ENCODE results near the gene BCKDHB.

BCKDHB gene

GRCh38 chr6:80271074-80271473, 164.6 kb downstream of the BCKDHB start:
- TF ChIP-seq CTCF (conservative IDR thresholded peaks at IDR 0.05; ENCODE audit: low read depth) = no peak
- no peak for DNase-seq (ENCODE audit: low spot score)
- ChIA-PET POLR2A (ENCODE audit: low non-redundant PET) (no interaction called here), CTCF (interaction anchor here (0.6 to 0.7 kb wide), 2 partner anchors 10 to 75 kb away, joined by 3 read pairs; no protein-coding TSS in a partner anchor)
- H3K27ac ChIP-seq = no peak overlapping the region

- ChIA-PET CTCF (no interaction called here), POLR2A (ENCODE audit: low non-redundant PET) (no interaction called here)
- H3K27ac ChIP-seq = no peak overlapping the region
- DNase-seq (ENCODE audit: low spot score) = no peak
- TF ChIP-seq CTCF (conservative IDR thresholded peaks at IDR 0.05; ENCODE audit: low read depth) = no peak
Observed at GRCh38 chr6:80272988-80273387, 166.5 kb downstream of the BCKDHB start.

- ChIA-PET CTCF (interaction anchor here (0.7 kb wide), 1 partner anchor 1710 kb away, joined by 3 read pairs; no protein-coding TSS in a partner anchor), POLR2A (ENCODE audit: low non-redundant PET) (no interaction called here)
- no peak for DNase-seq (ENCODE audit: low spot score)
- H3K27ac ChIP-seq = no peak overlapping the region
- no peak for TF ChIP-seq CTCF (conservative IDR thresholded peaks at IDR 0.05; ENCODE audit: low read depth)
Observed at GRCh38 chr6:80276861-80277260, 170.4 kb downstream of the BCKDHB start.

DNA sequence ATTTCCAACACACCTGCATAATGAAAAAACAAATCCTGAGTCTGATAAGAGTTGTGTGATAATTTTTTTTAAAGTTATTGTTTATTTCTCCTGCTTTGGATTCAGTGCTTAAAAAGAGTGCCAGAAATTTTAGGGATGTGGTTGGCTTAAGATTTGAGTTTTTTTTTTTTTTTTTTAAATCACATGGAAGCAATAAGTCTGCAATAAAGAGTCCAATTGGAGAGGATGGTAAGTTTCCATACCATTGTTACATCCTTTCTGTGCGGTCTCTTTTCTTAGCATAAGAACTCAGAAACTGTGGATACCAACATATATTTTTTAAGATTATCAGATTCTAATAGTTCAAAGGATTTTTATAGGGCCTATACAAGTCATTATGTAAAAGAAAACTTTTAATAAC, 171.0 kb downstream of the BCKDHB start:
- no peak for TF ChIP-seq CTCF (conservative IDR thresholded peaks at IDR 0.05; ENCODE audit: low read depth)
- ChIA-PET CTCF (interaction anchor here (0.7 kb wide), 1 partner anchor 1710 kb away, joined by 3 read pairs; no protein-coding TSS in a partner anchor), POLR2A (ENCODE audit: low non-redundant PET) (no interaction called here)
- DNase-seq (ENCODE audit: low spot score) = no peak
- H3K27ac ChIP-seq = no peak overlapping the region

- ChIA-PET CTCF (interaction anchor here (0.5 to 0.6 kb wide), 2 partner anchors 170 to 1246 kb away, joined by 3 to 4 read pairs; no protein-coding TSS in a partner anchor), POLR2A (ENCODE audit: low non-redundant PET) (no interaction called here)
- peak; percentile 43 for DNase-seq (ENCODE audit: low spot score)
- TF ChIP-seq CTCF (conservative IDR thresholded peaks at IDR 0.05; ENCODE audit: low read depth) = no peak
- no peak overlapping the region for H3K27ac ChIP-seq
Observed at GRCh38 chr6:80280262-80281010, 174.0 kb downstream of the BCKDHB start.

DNA sequence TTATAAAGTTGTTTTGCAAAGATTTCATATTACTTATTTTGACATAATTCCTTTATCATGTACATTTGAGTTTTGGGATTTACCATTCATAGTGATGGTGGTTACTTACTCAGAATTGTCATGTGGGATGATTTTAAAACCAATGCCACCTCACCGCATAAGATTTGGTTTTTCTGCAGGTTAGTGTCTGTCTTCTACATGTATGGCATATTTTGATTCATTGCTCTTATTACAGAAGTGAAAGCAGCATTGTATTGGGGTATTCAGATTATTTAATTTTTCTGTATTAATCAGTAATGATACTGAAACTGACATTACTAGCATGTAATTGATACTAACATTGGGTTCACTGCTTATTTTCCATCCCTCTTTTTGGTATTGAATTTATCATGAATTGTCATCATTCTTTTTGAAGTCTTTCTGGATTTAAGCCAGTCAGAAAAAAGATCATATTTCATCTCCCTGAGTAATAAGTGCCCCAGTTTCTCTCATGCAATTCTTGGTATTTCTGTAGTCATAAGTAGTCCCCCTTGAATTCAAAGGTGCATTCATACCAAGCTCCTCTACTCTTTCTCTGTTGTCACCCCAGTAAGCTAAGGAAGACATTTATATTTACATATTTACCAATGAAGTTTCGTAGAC, 176.6 kb downstream of the BCKDHB start:
- H3K27ac ChIP-seq = no peak overlapping the region
- no peak for TF ChIP-seq CTCF (conservative IDR thresholded peaks at IDR 0.05; ENCODE audit: low read depth)
- no peak for DNase-seq (ENCODE audit: low spot score)
- POLR2A ChIA-PET (ENCODE audit: low non-redundant PET) = no interaction called here
- CTCF ChIA-PET = no interaction called here
